B cell (primary cell): Measurements from ENCODE around the gene NTM.

Experiments used
- CTCF ChIP-seq: fragments of 200-600 bp; IDR thresholded peaks from one replicate; pipeline ENCODE4 v1.8.0; 2022; ENCODE audit warnings: antibody characterized with exemption, mild to moderate bottlenecking
- EZH2 ChIP-seq: IDR thresholded peaks from 2 replicates; pipeline ENCODE4 v1.6.1; 2012; ENCODE audit warnings: borderline replicate concordance, low read depth, mild to moderate bottlenecking, moderate library complexity, low read length; ENCODE audit not compliant: insufficient read depth, poor library complexity, severe bottlenecking

- no peak for TF ChIP-seq CTCF
- TF ChIP-seq EZH2 = no peak
Measured at GRCh38 chr11:131418189-131418588, 47.8 kb downstream of the NTM start.
